Measurements from ENCODE around the gene GAD1.

GAD1 gene

DNA sequence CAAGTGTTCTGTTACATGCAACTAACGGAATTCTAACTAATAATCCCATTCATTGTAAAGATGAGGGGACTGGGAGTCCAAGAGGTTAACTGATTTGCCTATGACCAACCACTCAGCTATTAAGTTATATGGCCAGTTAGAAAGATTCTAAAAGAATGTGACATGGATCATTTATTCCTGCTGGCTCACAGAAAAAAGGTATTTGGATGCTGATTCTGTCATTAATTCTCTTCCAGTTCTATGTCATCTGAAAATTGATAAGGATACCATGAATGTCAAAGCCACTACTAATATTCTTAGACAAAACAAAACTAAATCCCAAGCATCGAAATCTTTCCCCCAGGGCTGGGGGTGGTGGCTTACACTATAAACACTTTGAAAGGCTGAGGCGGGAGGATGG is 71.2 kb downstream of the GAD1 start:
- POLR2A ChIA-PET = no interaction called here
- CTCF ChIA-PET = interaction anchor here (1.3 to 1.8 kb wide), 4 partner anchors 9 to 15 kb away, joined by 3 to 9 read pairs (median 5); no protein-coding TSS in a partner anchor
- no peak for DNase-seq (ENCODE audit: extremely low spot score)
- TF ChIP-seq, protein P1, sequence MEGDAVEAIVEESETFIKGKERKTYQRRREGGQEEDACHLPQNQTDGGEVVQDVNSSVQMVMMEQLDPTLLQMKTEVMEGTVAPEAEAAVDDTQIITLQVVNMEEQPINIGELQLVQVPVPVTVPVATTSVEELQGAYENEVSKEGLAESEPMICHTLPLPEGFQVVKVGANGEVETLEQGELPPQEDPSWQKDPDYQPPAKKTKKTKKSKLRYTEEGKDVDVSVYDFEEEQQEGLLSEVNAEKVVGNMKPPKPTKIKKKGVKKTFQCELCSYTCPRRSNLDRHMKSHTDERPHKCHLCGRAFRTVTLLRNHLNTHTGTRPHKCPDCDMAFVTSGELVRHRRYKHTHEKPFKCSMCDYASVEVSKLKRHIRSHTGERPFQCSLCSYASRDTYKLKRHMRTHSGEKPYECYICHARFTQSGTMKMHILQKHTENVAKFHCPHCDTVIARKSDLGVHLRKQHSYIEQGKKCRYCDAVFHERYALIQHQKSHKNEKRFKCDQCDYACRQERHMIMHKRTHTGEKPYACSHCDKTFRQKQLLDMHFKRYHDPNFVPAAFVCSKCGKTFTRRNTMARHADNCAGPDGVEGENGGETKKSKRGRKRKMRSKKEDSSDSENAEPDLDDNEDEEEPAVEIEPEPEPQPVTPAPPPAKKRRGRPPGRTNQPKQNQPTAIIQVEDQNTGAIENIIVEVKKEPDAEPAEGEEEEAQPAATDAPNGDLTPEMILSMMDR (IDR thresholded peaks at IDR 0.05; ENCODE audit: control extremely low read depth, extremely low read depth, low read depth, missing control alignments) = no peak

DNA sequence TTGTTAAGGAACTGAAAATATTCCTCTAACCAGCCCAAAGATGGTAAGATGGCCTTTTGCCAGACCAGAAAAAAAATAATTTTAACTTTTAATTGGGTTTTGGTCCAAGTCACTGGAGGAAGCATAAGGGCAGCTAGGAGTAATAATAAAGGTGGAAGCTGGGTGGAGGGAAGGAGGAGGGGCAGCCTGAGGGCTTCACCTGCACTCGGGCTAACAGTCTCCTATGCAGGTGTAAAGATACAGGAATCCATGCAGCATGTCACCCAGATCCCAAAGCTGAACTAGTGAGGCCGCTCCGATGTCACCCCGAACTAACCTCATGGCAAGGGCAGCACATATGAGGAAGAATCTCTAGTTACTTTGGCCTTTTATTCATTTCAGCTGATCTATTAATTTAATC is 75.2 kb downstream of the GAD1 start:
- TF ChIP-seq, protein P1 (IDR thresholded peaks at IDR 0.05; ENCODE audit: control extremely low read depth, extremely low read depth, low read depth, missing control alignments) = no peak
- no peak for DNase-seq (ENCODE audit: extremely low spot score)
- POLR2A ChIA-PET = no interaction called here
- CTCF ChIA-PET = interaction anchor here (1.5 to 3.5 kb wide), 2 partner anchors 10 to 19 kb away, joined by 5 to 11 read pairs; no protein-coding TSS in a partner anchor

DNA sequence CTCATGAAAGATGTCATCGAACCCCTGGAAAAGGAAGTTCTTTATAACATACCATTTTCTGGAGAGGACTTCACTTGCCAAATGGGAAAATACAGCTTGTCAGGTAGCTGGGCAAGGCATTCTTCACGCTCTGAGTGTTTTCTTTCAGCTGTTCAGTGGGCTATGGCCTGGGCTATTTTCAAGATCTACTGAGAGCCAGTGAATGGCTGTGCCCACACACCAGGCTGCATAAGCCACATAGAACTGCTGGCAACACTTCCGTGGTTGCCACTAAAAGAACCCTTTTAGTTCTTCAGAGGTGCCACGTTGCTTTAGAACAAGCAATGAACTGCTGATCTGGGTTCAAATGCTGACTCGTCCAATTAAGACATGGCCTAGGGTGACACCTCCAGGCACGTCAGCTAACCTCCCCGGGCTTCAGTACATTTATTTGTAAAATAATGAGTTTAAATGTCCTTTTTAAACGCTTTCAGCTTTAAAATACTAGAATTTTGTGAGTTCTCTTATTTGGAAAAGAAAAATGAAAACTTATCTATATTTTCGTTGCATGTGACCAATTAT is 75.8 kb downstream of the GAD1 start:
- no peak for DNase-seq (ENCODE audit: extremely low spot score)
- TF ChIP-seq, protein P1 (IDR thresholded peaks at IDR 0.05; ENCODE audit: control extremely low read depth, extremely low read depth, low read depth, missing control alignments) = no peak
- CTCF ChIA-PET = interaction anchor here (3.5 kb wide), 1 partner anchor 19 kb away, joined by 11 read pairs; no protein-coding TSS in a partner anchor
- POLR2A ChIA-PET = no interaction called here

GRCh38 chr2:170895023-170895757 is 78.5 kb downstream of the GAD1 start:
- POLR2A ChIA-PET = no interaction called here
- CTCF ChIA-PET = interaction anchor here (1.3 to 4.4 kb wide), 5 partner anchors 11 to 30 kb away, joined by 3 to 33 read pairs (median 4); no protein-coding TSS in a partner anchor
- TF ChIP-seq, protein P1 (IDR thresholded peaks at IDR 0.05; ENCODE audit: control extremely low read depth, extremely low read depth, low read depth, missing control alignments) = no peak
- no peak for DNase-seq (ENCODE audit: extremely low spot score)

- DNase-seq (ENCODE audit: extremely low spot score) = no peak
- TF ChIP-seq, protein P1 (IDR thresholded peaks at IDR 0.05; ENCODE audit: control extremely low read depth, extremely low read depth, low read depth, missing control alignments) = no peak
- ChIA-PET CTCF (interaction anchor here (0.7 to 4.4 kb wide), 9 partner anchors 9 to 1495 kb away, joined by 3 to 33 read pairs (median 3); no protein-coding TSS in a partner anchor), POLR2A (interaction anchor here (0.6 kb wide), 1 partner anchor 718 kb away, joined by 3 read pairs; no protein-coding TSS in a partner anchor)
Measured at GRCh38 chr2:170896622-170897021, 79.9 kb downstream of the GAD1 start.

DNA sequence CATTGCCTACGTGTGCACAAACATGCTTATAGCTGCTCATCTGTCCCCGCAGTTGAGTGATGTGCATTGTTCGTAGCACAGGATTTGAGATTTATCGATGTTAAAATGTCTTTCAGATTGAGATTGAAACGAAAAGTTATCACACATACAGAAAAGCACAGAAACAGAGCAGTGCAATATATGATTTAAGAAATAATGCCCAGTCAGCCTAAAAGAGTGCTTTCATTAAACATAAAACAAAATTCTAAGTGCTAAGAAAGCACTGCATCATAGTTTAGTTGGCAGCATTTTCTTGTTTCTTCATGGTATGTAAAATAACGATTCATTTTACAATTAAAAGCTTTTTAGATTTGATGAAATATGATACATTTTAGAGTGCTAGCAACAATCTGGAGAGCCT is 80.4 kb downstream of the GAD1 start:
- CTCF ChIA-PET = interaction anchor here (1.4 to 4.4 kb wide), 4 partner anchors 10 to 1495 kb away, joined by 3 to 33 read pairs (median 6); no protein-coding TSS in a partner anchor
- POLR2A ChIA-PET = no interaction called here
- no peak for DNase-seq (ENCODE audit: extremely low spot score)
- TF ChIP-seq, protein P1 (IDR thresholded peaks at IDR 0.05; ENCODE audit: control extremely low read depth, extremely low read depth, low read depth, missing control alignments) = no peak

Measured in GM10248 (cell line).